HCT116 (cell line): ENCODE measurements around the gene NAALADL2. TPM values are rescaled to one million over a fixed set of nuclear protein-coding genes. Genes with fewer than 3 reads are reported as not detected.

Experiments used
- ATAC-seq: fragments of 200-7000 bp; cut with Tn5 transposase; 2 replicates; pipeline ENCODE4 v1.9.1; 2020; ENCODE audit warnings: mild to moderate bottlenecking, moderate library complexity
- BruUV-seq: library from RNA; stranded (reverse); fragments of 400-500 nt; replicated peaks from 2 replicates; lab custom pipeline; 2021; lab: Mats Ljungman, UMichigan
- CTCF ChIA-PET: fragments of 300-600 bp; sonication (Branson Sonifier 250); formaldehyde crosslinking; loops from one replicate; lab custom pipeline; 2021; ENCODE audit warnings: antibody characterized with exemption; lab: Charles Lee
- POLR2A ChIA-PET: fragments of 300-600, 350-600 bp; sonication (Branson Sonifier 250); formaldehyde crosslinking; loops from one replicate; lab custom pipeline; 2021; ENCODE audit warnings: antibody characterized with exemption; lab: Charles Lee
- RAD21 ChIA-PET, 2 experiments: fragments of 300-600 bp; sonication (Branson Sonifier 250); formaldehyde crosslinking; loops; one replicate each; lab custom pipeline; 2023; ENCODE audit warnings: low total read pairs in 2 of 2; ENCODE audit not compliant: uncharacterized antibody in 2 of 2, unreplicated experiment in 2 of 2, low non-redundant PET in 1 of 2; lab: Charles Lee
- DNase-seq: peaks from one replicate; pipeline ENCODE4 v3.0.0-alpha.2; 2010; ENCODE audit warnings: low read depth, low spot score
- H2AFZ ChIP-seq: fragments of 200-600 bp; shearing (Covaris generic), sonication (generic); 2 replicates; pipeline ENCODE4 v1.6.1; 2017; ENCODE audit warnings: low read depth, mixed run types, mixed read lengths, antibody characterized with exemption, low read length; ENCODE audit not compliant: poor library complexity, severe bottlenecking
- H3K27ac ChIP-seq: 2 replicates; pipeline ENCODE4 v1.5.1; 2012; ENCODE audit warnings: low read depth, low read length
- H3K27me3 ChIP-seq: fragments of 200-600 bp; sonication (generic); 2 replicates; pipeline ENCODE4 v1.6.1; 2016; ENCODE audit warnings: mixed run types, low read length, mixed read lengths; ENCODE audit not compliant: insufficient read depth
- H3K36me3 ChIP-seq, 2 experiments: fragments of 200-500 bp in 1 of 2; fragments of 200-600 bp in 1 of 2; sonication (Bioruptor generic) in 1 of 2; sonication (generic) in 1 of 2; 2 replicates each; pipeline versions ENCODE4 v1.5.1 to v1.6.1; 2014 to 2016; ENCODE audit warnings: low read length in 2 of 2, inconsistent platforms in 1 of 2, mixed read lengths in 1 of 2, mixed run types in 1 of 2; ENCODE audit not compliant: insufficient read depth in 2 of 2, control insufficient read depth in 1 of 2
- H3K4me1 ChIP-seq, 2 experiments: fragments of 200-600 bp in 1 of 2; sonication (generic) in 1 of 2; 2 replicates each; pipeline versions ENCODE4 v1.5.1 to v1.6.1; 2012 to 2017; ENCODE audit warnings: low read length in 2 of 2, inconsistent platforms in 1 of 2, mild to moderate bottlenecking in 1 of 2, mixed read lengths in 1 of 2, mixed run types in 1 of 2, moderate library complexity in 1 of 2; ENCODE audit not compliant: insufficient read depth in 2 of 2, control insufficient read depth in 1 of 2
- H3K4me2 ChIP-seq: fragments of 200-600 bp; sonication (generic); 2 replicates; pipeline ENCODE4 v1.6.1; 2017; ENCODE audit warnings: mixed run types, low read length, mixed read lengths
- H3K4me3 ChIP-seq, 2 experiments: fragments of 200-600 bp in 1 of 2; sonication (generic) in 1 of 2; replicated peaks in 1 of 2; 2 replicates each; pipeline ENCODE4 v1.5.1; 2011 to 2016; ENCODE audit warnings: low read length in 2 of 2, control low read depth in 1 of 2, low read depth in 1 of 2, mild to moderate bottlenecking in 1 of 2, mixed read lengths in 1 of 2, mixed run types in 1 of 2
- H3K79me2 ChIP-seq: fragments of 200-600 bp; sonication (generic); 2 replicates; pipeline ENCODE4 v1.6.1; 2017; ENCODE audit warnings: mild to moderate bottlenecking, mixed run types, low read length, moderate library complexity, mixed read lengths; ENCODE audit not compliant: insufficient read depth
- H3K9ac ChIP-seq: fragments of 200-600 bp; sonication (generic); 2 replicates; pipeline ENCODE4 v1.6.1; 2016; ENCODE audit warnings: low read length, mixed read lengths
- H3K9me2 ChIP-seq: fragments of 200-600 bp; sonication (generic), shearing (Covaris generic); 2 replicates; pipeline ENCODE4 v1.6.1; 2017; ENCODE audit warnings: mixed run types, mild to moderate bottlenecking, moderate library complexity; ENCODE audit not compliant: insufficient read depth
- H3K9me3 ChIP-seq, 2 experiments: fragments of 200-500 bp in 1 of 2; fragments of 200-600 bp in 1 of 2; sonication (Bioruptor generic) in 1 of 2; sonication (generic) in 1 of 2; 2 replicates each; pipeline ENCODE4 v1.6.1; 2014 to 2017; ENCODE audit warnings: low read length in 2 of 2, mixed read lengths in 2 of 2, inconsistent platforms in 1 of 2, low read depth in 1 of 2, mild to moderate bottlenecking in 1 of 2, mixed run types in 1 of 2, moderate library complexity in 1 of 2; ENCODE audit not compliant: control insufficient read depth in 1 of 2, insufficient read depth in 1 of 2
- H4K20me1 ChIP-seq: fragments of 200-600 bp; sonication (generic), shearing (Covaris generic); 2 replicates; pipeline ENCODE4 v1.6.1; 2017; ENCODE audit warnings: mixed run types, mild to moderate bottlenecking, moderate library complexity; ENCODE audit not compliant: insufficient read depth
- CBX3 ChIP-seq: IDR thresholded peaks from 2 replicates; pipeline ENCODE4 v1.6.1; 2012; ENCODE audit warnings: low read depth
- CEBPB ChIP-seq: IDR thresholded peaks from 2 replicates; pipeline ENCODE4 v1.6.1; 2012; ENCODE audit warnings: low read depth
- CTCF ChIP-seq, 3 experiments: fragments of 200-600 bp in 1 of 3; sonication (generic) in 1 of 3; IDR thresholded peaks in 2 of 3; conservative IDR thresholded peaks in 1 of 3; 2 replicates each; pipeline ENCODE4 v1.5.1; 2012 to 2017; ENCODE audit warnings: low read depth in 2 of 3, low read length in 2 of 3, antibody characterized with exemption in 1 of 3, borderline replicate concordance in 1 of 3, control low read depth in 1 of 3, mild to moderate bottlenecking in 1 of 3, mixed read lengths in 1 of 3, mixed run types in 1 of 3, moderate library complexity in 1 of 3; ENCODE audit not compliant: insufficient read depth in 1 of 3
- EGR1 ChIP-seq: IDR thresholded peaks from 2 replicates; pipeline ENCODE4 v1.6.1; 2012; ENCODE audit warnings: low read depth
- ELF1 ChIP-seq: IDR thresholded peaks from 2 replicates; pipeline ENCODE4 v1.6.1; 2012; ENCODE audit warnings: low read depth, borderline replicate concordance
- EZH2 ChIP-seq: fragments of 200-600 bp; sonication (generic); IDR thresholded peaks from 2 replicates; pipeline ENCODE4 v1.6.1; 2017; ENCODE audit warnings: antibody characterized with exemption, mixed run types
- EZH2phosphoT487 ChIP-seq: fragments of 200-600 bp; IDR thresholded peaks from 2 replicates; pipeline ENCODE4 v1.6.1; 2018; ENCODE audit warnings: antibody characterized with exemption, borderline replicate concordance
- FOSL1 ChIP-seq: IDR thresholded peaks from 2 replicates; pipeline ENCODE4 v1.6.1; 2012; ENCODE audit warnings: low read depth
- JUND ChIP-seq: IDR thresholded peaks from 2 replicates; pipeline ENCODE4 v1.6.1; 2012
- MAX ChIP-seq: IDR thresholded peaks from 2 replicates; pipeline ENCODE4 v1.6.1; 2012
- POLR2A ChIP-seq: IDR thresholded peaks from 2 replicates; pipeline ENCODE4 v1.7.0; 2011; ENCODE audit warnings: borderline replicate concordance; ENCODE audit not compliant: insufficient read depth, insufficient read length; ENCODE audit errors: extremely low read depth
- POLR2AphosphoS5 ChIP-seq: IDR thresholded peaks from 2 replicates; pipeline ENCODE4 v1.6.1; 2011; ENCODE audit warnings: mild to moderate bottlenecking, low read depth, low read length, moderate library complexity
- RAD21 ChIP-seq: IDR thresholded peaks from 2 replicates; pipeline ENCODE4 v1.6.1; 2012; ENCODE audit warnings: low read depth, mild to moderate bottlenecking
- REST ChIP-seq: IDR thresholded peaks from 2 replicates; pipeline ENCODE4 v1.6.1; 2012; ENCODE audit warnings: low read depth
- SIN3A ChIP-seq: IDR thresholded peaks from 2 replicates; pipeline ENCODE4 v1.6.1; 2012; ENCODE audit warnings: low read depth
- SRF ChIP-seq: IDR thresholded peaks from 2 replicates; pipeline ENCODE4 v1.6.1; 2012; ENCODE audit warnings: low read depth
- ZNF274 ChIP-seq: fragments of 200-500 bp; sonication (Bioruptor generic); IDR thresholded peaks from 2 replicates; pipeline ENCODE4 v1.6.1; 2014; ENCODE audit warnings: mild to moderate bottlenecking, low read depth, low read length, inconsistent platforms
- intact Hi-C: fragments of 100-400 bp; cut with micrococcal nuclease; formaldehyde crosslinking; loops from 2 replicates; pipeline ENCODE4 v1.10.0; 2022
- total RNA-seq: library from RNA; stranded (reverse); gene quantifications from one replicate; pipeline ENCODE4 v1.2.1, GENCODE V29; 2021; ENCODE audit not compliant: unreplicated experiment
- TF ChIP-seq, protein P1 (sequence below): IDR thresholded peaks from 2 replicates; pipeline ENCODE4 v1.6.1; 2012

Gene NAALADL2
- total RNA-seq, 1 experiment from 2014 or later = 2.9 TPM

- Histone ChIP-seq H3K27ac (no peak overlapping the region), H3K79me2 (no peaks in the 10 kb centered on the region), H3K9ac (no peak overlapping the region), H3K4me1 (no peaks in the 10 kb centered on the region), H3K27me3 (no peaks in the 10 kb centered on the region), H3K4me2 (no peak overlapping the region), H3K9me2 (no peaks in the 10 kb centered on the region), H3K4me3 (no peak overlapping the region), H4K20me1 (no peaks in the 10 kb centered on the region), H3K36me3 (no peaks in the 10 kb centered on the region), H2AFZ (no peak overlapping the region), H3K9me3 (no peaks in the 10 kb centered on the region)
- CTCF ChIA-PET = no interaction called here
- DNase-seq (no peak), ATAC-seq (no peak)
- POLR2A ChIA-PET = no interaction called here
- RAD21 ChIA-PET = no interaction called here
- TF ChIP-seq FOSL1 = no peak
- TF ChIP-seq JUND = no peak
- no peak for TF ChIP-seq EGR1
- TF ChIP-seq SRF = no peak
- TF ChIP-seq CEBPB = no peak
- TF ChIP-seq ZNF274 = no peak
- no peak for TF ChIP-seq ELF1
- TF ChIP-seq CTCF (IDR thresholded peaks at IDR 0.05 in 2 of 3, conservative IDR thresholded peaks at IDR 0.05 in 1 of 3; ENCODE audit: borderline replicate concordance in 1 of 3, insufficient read depth in 1 of 3, low read depth in 2 of 3, low read length in 2 of 3) = no peak
- no peak for TF ChIP-seq POLR2A
- TF ChIP-seq EZH2phosphoT487 = no peak
- no peak for TF ChIP-seq RAD21
- TF ChIP-seq MAX = no peak
- no peak for TF ChIP-seq REST
- no peak for TF ChIP-seq EZH2
- no peak for TF ChIP-seq SIN3A
- no peak for TF ChIP-seq POLR2AphosphoS5
- TF ChIP-seq CBX3 = no peak
- TF ChIP-seq, protein P1, sequence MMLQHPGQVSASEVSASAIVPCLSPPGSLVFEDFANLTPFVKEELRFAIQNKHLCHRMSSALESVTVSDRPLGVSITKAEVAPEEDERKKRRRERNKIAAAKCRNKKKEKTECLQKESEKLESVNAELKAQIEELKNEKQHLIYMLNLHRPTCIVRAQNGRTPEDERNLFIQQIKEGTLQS = no peak
- intact Hi-C loops = no loop called here
- BruUV-seq = no TSS peak
Observed at GRCh38 chr3:175301741-175302140, 442.6 kb downstream of the NAALADL2 start.
